Left renal cortex interstitium (tissue), 4 donors: ENCODE data around the gene MITD1. TPM values are rescaled to one million over a fixed set of nuclear protein-coding genes. Genes with fewer than 3 reads are reported as not detected.
"Not testable (repeated sequence)": the region's sequence is repeated elsewhere in the genome, so short reads cannot be mapped to it uniquely, and the experiment has no call there.

Experiments
- DNase-seq, 4 donors: peaks; one replicate each; pipeline ENCODE4 v3.0.0-alpha.2; 2013; ENCODE audit warnings: low read depth in 4 of 4, low spot score in 2 of 4, missing footprints in 1 of 4
- polyA plus RNA-seq, 4 donors: library from polyadenylated mRNA; unstranded; fragments of 120-200 nt; gene quantifications; one replicate each; pipeline ENCODE4 v1.2.1, GENCODE V29; 2013; ENCODE audit not compliant: insufficient read length in 4 of 4

Gene MITD1
- polyA plus RNA-seq, 4 donors = 41.8 to 62.1 (median 49.8) TPM

GRCh38 chr2:99156891-99157290, 24.0 kb downstream of the MITD1 start:
- DNase-seq = no peak

DNA sequence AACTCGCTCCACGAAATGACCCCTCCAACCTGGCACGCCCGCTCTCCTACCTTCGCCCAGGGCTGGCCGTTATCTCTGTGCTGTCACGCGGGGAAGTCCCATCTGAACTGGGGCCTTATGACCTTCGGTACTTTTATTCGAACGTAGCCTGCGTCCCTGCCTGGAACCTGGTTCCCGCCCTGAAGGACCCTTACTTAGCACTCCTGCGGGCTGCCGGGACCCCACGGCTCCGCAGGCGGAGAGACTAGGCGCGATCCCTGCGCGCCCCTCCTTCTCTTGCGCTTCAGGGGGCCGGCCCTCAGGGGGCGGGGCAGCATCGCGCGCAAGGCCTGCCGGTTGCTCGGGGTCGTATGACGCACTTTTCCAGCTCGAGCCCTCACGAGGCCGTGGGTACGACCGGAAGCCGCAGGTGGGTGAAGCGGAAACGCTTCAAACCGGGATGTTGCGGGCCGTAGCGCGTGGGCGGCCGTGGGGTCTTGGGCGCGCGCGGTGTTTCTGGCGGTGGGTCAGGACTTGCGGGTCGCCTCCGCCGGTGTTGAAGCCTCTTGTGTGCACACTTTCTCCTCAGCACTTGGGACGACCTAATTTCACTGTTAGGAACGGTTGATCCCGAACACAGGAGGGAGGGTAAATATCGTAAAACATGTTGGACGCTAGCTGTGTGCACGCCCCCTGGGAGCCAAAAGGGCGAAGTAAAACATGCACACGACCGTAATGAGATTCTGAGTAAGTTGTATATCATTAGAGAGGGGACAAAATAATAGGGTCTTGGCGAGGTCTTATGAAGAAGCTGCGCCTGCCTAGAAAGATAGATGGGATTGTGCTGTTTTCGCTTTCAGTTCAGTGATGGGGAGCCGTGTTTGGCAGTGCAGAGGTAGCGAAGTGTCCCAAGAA, 26.0 kb downstream of the MITD1 start, which contains the start of the genes LIPT1 and TSGA10:
Gene LIPT1 (plus strand): TSS at position 325 of the 894 bp plus-strand sequence. CDS start 6,991 bp downstream, outside the sequence.
Gene TSGA10 (minus strand): TSS at position 300 of the 894 bp plus-strand sequence. CDS start 45,503 bp downstream, outside the sequence.
- peak in 3 of 4 donors; percentile 79 to 89 (median 87) for DNase-seq

DNA sequence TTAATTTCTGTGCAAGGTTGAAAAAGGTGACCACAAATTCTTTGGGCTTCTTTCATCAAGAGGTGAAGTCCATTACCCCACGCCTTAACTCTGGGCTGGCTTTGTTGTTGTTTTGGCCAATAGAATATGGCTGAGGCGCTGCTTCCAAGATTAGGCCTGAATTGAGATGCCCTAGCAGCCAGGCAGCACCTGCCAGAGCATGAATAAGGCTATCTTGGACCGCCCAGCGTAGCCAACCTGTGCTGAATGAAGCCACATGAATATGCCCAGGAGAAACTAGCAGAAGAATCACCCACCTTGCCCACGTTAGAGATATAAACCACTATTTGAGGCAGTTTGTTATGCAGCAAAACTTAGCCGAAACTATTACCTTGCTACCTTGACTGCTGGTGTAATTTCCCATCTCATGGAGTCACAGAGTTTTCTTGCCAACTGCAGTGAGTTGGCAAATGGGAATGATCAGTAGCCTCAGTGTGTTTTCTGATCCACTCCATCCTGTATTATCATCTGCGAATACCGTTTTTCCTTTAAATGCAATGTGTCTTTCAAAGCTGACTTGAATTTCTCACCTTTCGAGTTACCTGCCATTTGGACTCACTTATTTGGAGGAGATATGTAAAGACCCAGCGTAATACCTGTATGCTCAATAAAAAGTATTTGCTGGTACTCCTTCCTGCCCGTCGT, 26.8 kb downstream of the MITD1 start:
- no peak for DNase-seq

GRCh38 chr2:99152199-99152895, 28.5 kb downstream of the MITD1 start:
- DNase-seq = no peak

DNA sequence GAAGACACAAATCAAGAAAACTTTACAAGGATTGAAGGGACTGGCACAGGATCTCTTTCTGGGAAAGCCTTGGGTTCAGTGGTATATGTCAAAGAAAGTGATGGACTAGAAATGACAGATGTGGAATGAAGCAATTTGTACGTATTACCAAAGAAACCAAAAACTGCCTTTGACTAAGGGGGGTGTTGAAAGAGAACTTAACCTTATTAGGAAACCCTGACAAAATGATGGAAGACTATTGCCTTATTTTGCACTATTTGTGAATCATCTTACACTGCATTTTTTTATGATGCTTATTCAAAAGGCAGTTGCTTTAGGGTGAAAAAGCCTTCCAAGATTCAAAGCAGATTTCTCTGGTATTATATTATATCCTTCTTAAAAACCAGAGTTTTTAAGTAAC, 30.2 kb downstream of the MITD1 start:
- DNase-seq = no peak

DNA sequence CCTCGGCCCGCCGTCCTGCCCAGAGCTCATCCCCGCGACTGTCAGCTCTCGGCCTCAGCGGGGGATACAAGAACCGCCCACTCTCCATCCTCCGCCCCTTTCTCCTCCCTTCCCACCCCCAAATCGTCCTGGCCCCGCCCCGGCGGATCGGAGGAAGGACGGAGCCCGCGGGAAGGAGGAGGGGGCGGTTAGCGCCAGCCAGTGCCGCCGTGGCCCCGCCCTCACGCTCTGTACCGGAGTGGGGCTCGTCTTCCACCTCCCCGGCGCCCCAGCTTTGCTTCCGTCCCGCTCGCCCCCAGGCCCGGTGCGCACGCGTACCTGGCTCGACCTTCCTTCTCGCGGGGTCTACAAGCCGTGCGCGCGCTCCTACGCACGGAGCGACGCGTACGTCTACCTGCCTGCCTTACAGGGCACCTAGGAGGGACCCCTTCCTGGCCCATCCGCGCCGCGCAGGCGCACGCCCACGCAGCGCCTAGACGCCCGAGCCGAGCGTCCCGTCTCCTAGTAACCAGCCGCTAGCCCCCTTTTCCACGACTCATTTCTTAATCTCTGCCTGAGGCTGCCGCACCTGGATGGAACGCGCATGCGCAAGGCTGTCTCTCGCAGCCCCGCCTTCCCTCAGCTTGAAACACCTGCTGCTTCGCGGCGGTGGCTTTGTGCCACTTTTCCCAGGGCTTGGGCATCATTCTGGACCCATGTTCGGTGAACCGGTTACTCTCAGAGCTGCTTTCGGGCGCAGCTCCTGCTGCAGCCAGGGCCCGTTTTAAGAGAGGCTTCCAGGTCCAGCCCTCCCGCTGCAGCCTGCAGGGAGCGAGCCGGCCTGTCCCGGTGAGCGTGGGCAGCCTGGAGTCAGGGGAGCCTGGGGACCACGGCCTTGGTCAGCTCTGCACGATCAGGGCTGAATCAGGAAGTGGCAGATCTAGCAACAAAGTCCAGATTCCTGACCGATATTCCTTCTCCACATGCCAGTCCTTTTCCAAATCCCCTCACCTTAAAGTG, 39.4 kb downstream of the MITD1 start, which contains the start of gene C2orf15:
Gene C2orf15 (plus strand): TSS at position 598 of the 999 bp plus-strand sequence. CDS start 8,852 bp downstream, outside the sequence.
- DNase-seq = peak; percentile 80 to 91 (median 88)

DNA sequence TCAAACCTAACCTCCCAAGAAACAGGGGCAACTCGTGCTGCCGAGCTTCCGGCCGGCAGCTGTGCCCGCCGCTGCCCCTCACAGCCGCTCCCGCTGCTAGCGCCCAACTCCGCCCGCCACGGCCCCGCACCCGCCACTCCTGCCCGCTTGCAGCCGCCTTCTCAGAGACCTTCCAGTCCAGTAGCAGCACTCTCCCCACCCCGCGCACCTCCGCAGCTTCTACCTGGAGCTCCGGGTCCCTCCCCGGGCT, 40.1 kb downstream of the MITD1 start:
- no peak for DNase-seq

DNA sequence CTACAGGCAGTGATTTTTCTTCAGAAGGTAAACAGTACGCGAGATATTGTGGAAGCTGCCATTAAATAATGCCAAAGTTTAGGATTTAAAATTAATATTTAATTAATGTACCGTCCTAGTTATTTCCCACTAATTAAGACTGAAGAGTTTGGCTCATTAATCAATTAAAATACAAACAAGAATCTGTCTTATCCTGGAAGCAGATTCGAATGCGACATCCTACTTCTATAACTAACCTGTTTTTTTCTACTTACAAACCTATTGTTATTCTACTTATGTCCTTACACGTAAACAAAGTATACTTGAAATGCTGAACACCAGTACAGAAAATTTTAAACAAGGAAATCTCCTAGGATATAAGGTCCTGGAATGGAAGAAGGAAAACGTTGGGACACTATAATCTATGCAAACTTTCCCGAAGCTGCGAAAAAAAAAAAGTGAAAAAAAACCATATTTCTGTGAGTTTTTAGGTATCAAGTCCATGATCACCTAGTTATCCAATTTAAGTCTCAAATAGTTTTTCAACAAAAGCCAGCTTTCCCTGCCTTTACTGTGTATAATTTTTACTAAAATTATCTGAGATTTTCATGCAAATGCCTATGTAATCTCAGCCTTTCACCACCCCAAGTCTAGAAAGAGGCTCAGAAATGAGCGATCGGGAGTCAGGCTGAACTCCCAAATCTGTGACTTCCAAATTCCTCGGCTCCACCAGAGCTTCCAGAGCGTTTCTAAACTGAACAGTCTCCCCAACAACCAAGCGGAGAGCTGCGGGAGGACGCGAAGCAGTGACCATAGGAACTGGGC, 40.6 kb downstream of the MITD1 start:
- DNase-seq = no peak

DNA sequence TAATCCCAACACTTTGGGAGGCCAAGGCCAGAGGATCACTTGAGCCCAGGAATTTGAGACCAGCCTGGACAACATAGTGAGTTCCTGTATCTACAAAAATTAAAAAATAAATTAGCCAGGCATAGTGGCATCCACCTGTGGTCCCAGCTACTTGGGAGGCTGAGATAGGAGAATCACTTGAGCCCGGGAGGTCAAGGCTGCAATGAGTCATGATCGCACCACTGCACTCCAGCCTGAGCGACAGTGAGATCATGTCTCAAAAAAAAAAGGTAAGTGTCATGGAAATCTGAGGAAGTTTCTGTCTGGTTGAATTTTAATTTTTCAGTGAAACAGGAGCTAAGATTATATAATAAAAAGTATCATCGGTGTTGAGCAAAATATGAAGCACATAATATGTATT, 41.9 kb downstream of the MITD1 start:
- no peak for DNase-seq

GRCh38 chr2:99135044-99135556, 45.8 kb downstream of the MITD1 start:
- not testable (repeated sequence) for DNase-seq

GRCh38 chr2:99127981-99128380, 52.9 kb downstream of the MITD1 start:
- peak in 1 of 4 donors; percentile 4 for DNase-seq

Other genes starting within 250 kb of the MITD1 start
- 1 to 10 TPM; 2.7 to 3.7 (median 3.1) TPM for gene CRACDL, start 244.8 kb downstream of the MITD1 start, polyA plus RNA-seq
- 10 to 100 TPM in 3 of 4 donors, 1 to 10 TPM in 1; 9.1 to 12.6 (median 11.0) TPM for gene C2orf15, start 39.4 kb downstream of the MITD1 start, polyA plus RNA-seq
- gene TSGA10, start 26.1 kb downstream of the MITD1 start, polyA plus RNA-seq = 10 to 100 TPM in 3 of 4 donors, 1 to 10 TPM in 1; 8.5 to 18.7 (median 15.5) TPM
- 10 to 100 TPM; 10.3 to 17.2 (median 14.8) TPM for gene LIPT1, start 26.1 kb downstream of the MITD1 start, polyA plus RNA-seq
- gene MRPL30, start 126 bp upstream of the MITD1 start, polyA plus RNA-seq = 10 to 100 TPM; 43.4 to 53.6 (median 52.3) TPM
- under 1 TPM; 0.21 to 0.71 (median 0.36) TPM for gene LYG2, start 74.6 kb upstream of the MITD1 start, polyA plus RNA-seq
- gene LYG1, start 120.1 kb upstream of the MITD1 start, polyA plus RNA-seq = 1 to 10 TPM; 3.0 to 5.8 (median 4.5) TPM
- gene TXNDC9, start 155.3 kb upstream of the MITD1 start, polyA plus RNA-seq = 10 to 100 TPM; 37.1 to 47.5 (median 41.1) TPM
- 10 to 100 TPM; 53.6 to 77.9 (median 67.5) TPM for gene EIF5B, start 156.3 kb upstream of the MITD1 start, polyA plus RNA-seq